22Rv1 (cell line): ENCODE results near the gene FAM216B.
A peak's percentile ranks its signal among the peaks of the same experiment; 100 is the strongest.

Experiments used
- H3K27ac ChIP-seq: fragments of 450-650 bp; 2 replicates; pipeline ENCODE4 v1.5.1; 2017
- ZFX ChIP-seq: fragments of 450-650 bp; IDR thresholded peaks from 2 replicates; pipeline ENCODE4 v1.6.1; 2017; ENCODE audit warnings: antibody characterized with exemption, borderline replicate concordance
- TF ChIP-seq, protein P1 (sequence below): fragments of 450-650 bp; IDR thresholded peaks from 2 replicates; pipeline ENCODE4 v1.5.1; 2017; ENCODE audit warnings: mild to moderate bottlenecking

FAM216B gene

DNA sequence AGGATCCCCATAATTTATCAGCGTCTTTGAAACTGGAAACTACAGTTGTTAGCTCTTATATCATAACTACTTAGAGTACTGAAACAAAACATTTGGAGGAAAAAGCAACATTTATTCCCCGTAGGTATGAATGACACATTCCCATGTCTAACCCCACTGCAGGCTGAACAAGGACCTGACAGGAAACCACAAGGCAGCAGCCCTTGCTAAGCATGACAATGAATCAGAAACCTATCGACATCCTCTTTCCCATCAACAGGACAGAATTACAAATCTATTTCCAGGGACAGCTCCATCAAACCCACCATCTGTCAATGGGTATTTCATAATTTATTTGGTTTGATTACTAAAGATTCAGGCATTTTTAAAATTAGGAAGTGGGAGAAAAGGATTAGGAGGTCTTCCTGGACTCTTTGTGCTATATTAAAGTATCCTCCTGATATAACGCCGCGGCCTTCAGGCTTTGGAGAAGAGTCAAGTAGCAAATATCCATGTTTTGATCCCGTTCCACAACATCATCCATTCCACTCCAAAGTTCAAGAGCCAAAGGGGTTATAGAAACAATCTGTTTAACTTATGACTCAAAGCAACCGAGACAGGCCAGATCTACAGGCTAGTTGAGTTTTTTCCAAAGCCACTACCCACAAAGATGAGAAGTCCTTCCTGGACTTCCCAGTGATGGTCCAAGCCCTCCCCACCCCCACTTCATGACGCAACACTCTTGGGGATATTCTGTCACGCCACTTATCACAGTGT lies 51.1 kb downstream of the FAM216B start:
- no peak overlapping the region for H3K27ac ChIP-seq
- TF ChIP-seq, protein P1, sequence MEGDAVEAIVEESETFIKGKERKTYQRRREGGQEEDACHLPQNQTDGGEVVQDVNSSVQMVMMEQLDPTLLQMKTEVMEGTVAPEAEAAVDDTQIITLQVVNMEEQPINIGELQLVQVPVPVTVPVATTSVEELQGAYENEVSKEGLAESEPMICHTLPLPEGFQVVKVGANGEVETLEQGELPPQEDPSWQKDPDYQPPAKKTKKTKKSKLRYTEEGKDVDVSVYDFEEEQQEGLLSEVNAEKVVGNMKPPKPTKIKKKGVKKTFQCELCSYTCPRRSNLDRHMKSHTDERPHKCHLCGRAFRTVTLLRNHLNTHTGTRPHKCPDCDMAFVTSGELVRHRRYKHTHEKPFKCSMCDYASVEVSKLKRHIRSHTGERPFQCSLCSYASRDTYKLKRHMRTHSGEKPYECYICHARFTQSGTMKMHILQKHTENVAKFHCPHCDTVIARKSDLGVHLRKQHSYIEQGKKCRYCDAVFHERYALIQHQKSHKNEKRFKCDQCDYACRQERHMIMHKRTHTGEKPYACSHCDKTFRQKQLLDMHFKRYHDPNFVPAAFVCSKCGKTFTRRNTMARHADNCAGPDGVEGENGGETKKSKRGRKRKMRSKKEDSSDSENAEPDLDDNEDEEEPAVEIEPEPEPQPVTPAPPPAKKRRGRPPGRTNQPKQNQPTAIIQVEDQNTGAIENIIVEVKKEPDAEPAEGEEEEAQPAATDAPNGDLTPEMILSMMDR, result no peak
- no peak for TF ChIP-seq ZFX

DNA sequence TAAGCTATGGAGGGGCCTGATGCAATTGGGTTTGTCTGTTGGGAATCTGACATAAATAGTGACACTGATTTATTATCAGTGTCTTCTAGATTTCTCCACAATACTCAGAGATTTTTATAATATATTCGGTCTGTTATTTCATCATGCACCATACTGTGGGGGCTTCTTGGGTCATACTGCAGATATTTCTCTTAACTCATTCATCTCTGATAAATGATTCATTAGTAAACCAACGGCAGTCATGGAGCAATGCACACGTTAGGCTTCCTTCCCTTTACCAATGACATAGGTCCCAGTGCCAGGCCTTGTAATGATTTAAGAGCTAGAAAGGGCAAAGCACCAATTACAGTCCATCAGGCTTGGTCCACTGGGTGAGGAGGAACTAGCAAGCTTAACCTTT lies 53.6 kb downstream of the FAM216B start:
- H3K27ac ChIP-seq, result no peak overlapping the region
- TF ChIP-seq, protein P1, result no peak
- no peak for TF ChIP-seq ZFX

DNA sequence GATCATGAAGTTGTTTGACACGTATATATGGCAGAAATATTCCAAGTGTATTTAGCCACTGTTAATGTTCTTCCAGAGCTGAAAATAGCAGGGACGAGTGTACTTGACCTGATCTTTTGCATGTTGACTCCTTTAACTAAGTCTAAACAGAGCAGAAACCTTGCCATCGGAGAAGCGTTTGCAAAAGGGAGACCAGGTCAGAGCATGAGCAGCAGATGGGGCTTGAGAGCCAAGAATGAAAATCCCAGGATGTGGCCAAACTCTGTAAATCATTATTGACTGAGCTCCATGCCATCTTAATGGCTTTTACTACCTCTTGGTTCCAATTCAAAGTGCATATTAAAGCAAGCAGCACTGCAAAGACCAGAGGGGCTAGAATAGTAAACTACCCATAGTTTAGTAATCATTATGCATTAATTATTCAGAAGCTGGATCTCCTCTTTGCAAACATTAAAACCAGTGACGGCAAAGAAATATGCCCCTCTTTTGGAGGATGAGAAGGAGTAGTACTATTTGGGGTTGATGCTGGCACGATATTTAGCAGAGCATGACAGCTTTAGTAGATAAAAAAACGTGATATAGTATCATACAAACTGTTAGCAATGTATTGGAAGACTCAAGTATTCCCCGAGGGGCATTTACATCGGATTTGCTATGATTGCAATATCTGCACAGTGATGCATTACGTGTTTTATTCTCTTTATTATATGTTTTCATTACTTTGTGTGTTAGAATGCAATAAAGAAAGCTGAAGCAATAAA lies 55.7 kb downstream of the FAM216B start:
- H3K27ac ChIP-seq, result no peak overlapping the region
- TF ChIP-seq, protein P1, result peak; percentile 49
- no peak for TF ChIP-seq ZFX
